Measurements from ENCODE around the gene ZNF366. TPM values are rescaled to one million over a fixed set of nuclear protein-coding genes. Genes with fewer than 3 reads are reported as not detected.
A peak's percentile ranks its signal among the peaks of the same experiment; 100 is the strongest.

The ZNF366 gene
- total and polyA plus RNA-seq, 2 experiments from 2014 or later: 2.5 TPM; not detected in 1

DNA sequence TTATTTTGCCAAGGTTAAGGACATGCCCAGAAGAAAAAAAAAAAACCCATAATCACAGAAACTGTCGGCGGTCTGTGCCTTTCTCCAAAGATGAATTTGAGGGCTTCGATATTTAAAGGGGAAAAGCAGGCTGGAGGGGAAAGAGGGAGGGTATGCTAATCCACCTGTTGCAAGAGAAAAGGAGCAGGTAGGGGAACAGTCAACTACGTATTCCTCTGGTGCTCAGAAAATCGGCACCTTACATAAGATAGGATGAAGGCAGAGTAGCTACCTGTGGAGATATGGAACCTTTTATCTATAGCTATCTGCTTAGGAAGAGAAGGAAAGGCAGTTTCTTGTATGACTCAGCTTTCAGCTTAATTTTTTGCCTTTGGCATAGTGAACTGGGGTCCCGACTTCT, 109.4 kb downstream of the ZNF366 start:
- no peak overlapping the region for H3K4me3 ChIP-seq
- TF ChIP-seq, protein P1, sequence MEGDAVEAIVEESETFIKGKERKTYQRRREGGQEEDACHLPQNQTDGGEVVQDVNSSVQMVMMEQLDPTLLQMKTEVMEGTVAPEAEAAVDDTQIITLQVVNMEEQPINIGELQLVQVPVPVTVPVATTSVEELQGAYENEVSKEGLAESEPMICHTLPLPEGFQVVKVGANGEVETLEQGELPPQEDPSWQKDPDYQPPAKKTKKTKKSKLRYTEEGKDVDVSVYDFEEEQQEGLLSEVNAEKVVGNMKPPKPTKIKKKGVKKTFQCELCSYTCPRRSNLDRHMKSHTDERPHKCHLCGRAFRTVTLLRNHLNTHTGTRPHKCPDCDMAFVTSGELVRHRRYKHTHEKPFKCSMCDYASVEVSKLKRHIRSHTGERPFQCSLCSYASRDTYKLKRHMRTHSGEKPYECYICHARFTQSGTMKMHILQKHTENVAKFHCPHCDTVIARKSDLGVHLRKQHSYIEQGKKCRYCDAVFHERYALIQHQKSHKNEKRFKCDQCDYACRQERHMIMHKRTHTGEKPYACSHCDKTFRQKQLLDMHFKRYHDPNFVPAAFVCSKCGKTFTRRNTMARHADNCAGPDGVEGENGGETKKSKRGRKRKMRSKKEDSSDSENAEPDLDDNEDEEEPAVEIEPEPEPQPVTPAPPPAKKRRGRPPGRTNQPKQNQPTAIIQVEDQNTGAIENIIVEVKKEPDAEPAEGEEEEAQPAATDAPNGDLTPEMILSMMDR (IDR thresholded peaks at IDR 0.05; ENCODE audit: poor library complexity): no peak
- TF ChIP-seq EZH2 (IDR thresholded peaks at IDR 0.05; ENCODE audit: borderline replicate concordance) (no peak), EZH2phosphoT487 (IDR thresholded peaks at IDR 0.05; ENCODE audit: low read depth, severe bottlenecking, unreplicated experiment) (no peak)
- DNase-seq (ENCODE audit: low spot score): no peak
- no peaks in the 10 kb centered on the region for H4K20me1 ChIP-seq (ENCODE audit: insufficient read depth, poor library complexity, severe bottlenecking)
- H3K4me2 ChIP-seq: no peak overlapping the region
- H3K36me3 ChIP-seq (replicated peaks; ENCODE audit: insufficient read depth, low read depth): no peaks in the 10 kb centered on the region
- no peaks in the 10 kb centered on the region for H3K4me1 ChIP-seq (ENCODE audit: insufficient read depth)
- no peaks in the 10 kb centered on the region for H3K27me3 ChIP-seq
- WGBS (ENCODE audit: low lambda C conversion rate, missing lambda C conversion rate): 66% methylated on average over 6 of the region's 6 CpGs
- no peaks in the 10 kb centered on the region for H3K9me3 ChIP-seq (ENCODE audit: low read depth)
- H3K27ac ChIP-seq: no peak overlapping the region
- no peaks in the 10 kb centered on the region for H3K9me2 ChIP-seq (replicated peaks; ENCODE audit: insufficient read depth)
- H3K79me2 ChIP-seq: no peaks in the 10 kb centered on the region
- H2AFZ ChIP-seq: no peak overlapping the region

DNA sequence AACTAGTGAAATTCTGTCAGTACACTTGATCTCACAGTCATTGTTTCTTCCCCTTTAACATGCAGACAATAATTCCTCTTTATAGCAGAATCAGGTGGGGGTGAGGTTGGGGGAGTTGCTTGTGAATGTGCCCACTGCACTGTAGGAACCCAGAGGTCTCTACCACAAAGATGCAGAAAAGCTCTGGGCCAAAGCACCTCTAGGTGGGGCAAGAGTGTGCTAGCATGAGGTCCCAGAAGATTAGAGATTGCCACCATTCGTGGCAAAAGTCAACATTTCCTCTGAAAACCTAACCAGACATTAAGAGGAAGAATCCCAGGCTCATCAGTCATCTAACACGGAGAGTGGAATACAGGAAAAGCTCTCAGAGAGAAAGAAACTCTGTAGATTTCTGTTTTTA, 112.5 kb downstream of the ZNF366 start:
- no peaks in the 10 kb centered on the region for H3K79me2 ChIP-seq
- H3K4me3 ChIP-seq: no peak overlapping the region
- H3K4me1 ChIP-seq (ENCODE audit: insufficient read depth): no peaks in the 10 kb centered on the region
- no peak overlapping the region for H3K4me2 ChIP-seq
- no peak overlapping the region for H3K27ac ChIP-seq
- no peaks in the 10 kb centered on the region for H4K20me1 ChIP-seq (ENCODE audit: insufficient read depth, poor library complexity, severe bottlenecking)
- H3K27me3 ChIP-seq: no peaks in the 10 kb centered on the region
- H3K9me2 ChIP-seq (replicated peaks; ENCODE audit: insufficient read depth): no peaks in the 10 kb centered on the region
- TF ChIP-seq, protein P1 (IDR thresholded peaks at IDR 0.05; ENCODE audit: poor library complexity): peak; percentile 41
- TF ChIP-seq EZH2phosphoT487 (IDR thresholded peaks at IDR 0.05; ENCODE audit: low read depth, severe bottlenecking, unreplicated experiment): no peak
- no peaks in the 10 kb centered on the region for H3K36me3 ChIP-seq (replicated peaks; ENCODE audit: insufficient read depth, low read depth)
- peak; percentile 26 for DNase-seq (ENCODE audit: low spot score)
- H3K9me3 ChIP-seq (ENCODE audit: low read depth): no peaks in the 10 kb centered on the region
- H2AFZ ChIP-seq: no peak overlapping the region
- 27% methylated on average over 2 of the region's 2 CpGs for WGBS (ENCODE audit: low lambda C conversion rate, missing lambda C conversion rate)

DNA sequence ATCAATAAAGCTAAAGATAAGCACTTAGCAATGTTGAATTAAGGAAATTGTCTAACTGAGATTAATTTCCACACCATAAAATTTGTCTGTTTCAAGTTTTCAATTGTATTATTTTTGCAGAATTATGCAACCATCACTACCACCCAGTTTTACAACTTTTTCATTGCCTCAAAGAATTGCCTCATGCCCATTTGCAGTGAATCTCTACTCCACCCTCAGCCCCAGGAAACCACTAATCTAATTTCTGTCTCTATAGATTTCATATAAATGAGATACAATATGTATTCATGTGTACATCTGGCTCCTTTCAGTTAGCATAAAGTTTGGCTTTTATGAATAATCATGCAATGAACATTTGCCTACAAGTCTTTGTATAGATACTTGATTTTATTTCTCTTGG, 114.2 kb downstream of the ZNF366 start:
- Histone ChIP-seq H4K20me1 (ENCODE audit: insufficient read depth, poor library complexity, severe bottlenecking) (no peaks in the 10 kb centered on the region), H3K4me2 (no peak overlapping the region), H3K9me3 (ENCODE audit: low read depth) (no peaks in the 10 kb centered on the region), H3K79me2 (no peaks in the 10 kb centered on the region), H3K27ac (no peak overlapping the region), H3K4me3 (no peak overlapping the region), H3K4me1 (ENCODE audit: insufficient read depth) (no peaks in the 10 kb centered on the region), H2AFZ (no peak overlapping the region), H3K36me3 (replicated peaks; ENCODE audit: insufficient read depth, low read depth) (no peaks in the 10 kb centered on the region), H3K9me2 (replicated peaks; ENCODE audit: insufficient read depth) (no peaks in the 10 kb centered on the region), H3K27me3 (no peaks in the 10 kb centered on the region)
- no peak for DNase-seq (ENCODE audit: low spot score)
- TF ChIP-seq EZH2 (IDR thresholded peaks at IDR 0.05; ENCODE audit: borderline replicate concordance) (no peak), EZH2phosphoT487 (IDR thresholded peaks at IDR 0.05; ENCODE audit: low read depth, severe bottlenecking, unreplicated experiment) (no peak)
- TF ChIP-seq, protein P1 (IDR thresholded peaks at IDR 0.05; ENCODE audit: poor library complexity): no peak

Other genes with a start within 250 kb of the ZNF366 start
- 58.0 and 63.5 TPM in 2 replicates for gene MRPS27, start 187.2 kb downstream of the ZNF366 start, total RNA-seq
- gene MRPS27, start 187.2 kb downstream of the ZNF366 start, polyA plus RNA-seq: 32.2 and 35.6 TPM in 2 replicates
- gene PTCD2, start 187.0 kb downstream of the ZNF366 start, total RNA-seq: 10.5 and 12.0 TPM in 2 replicates
- 5.8 and 6.7 TPM in 2 replicates for gene PTCD2, start 187.0 kb downstream of the ZNF366 start, polyA plus RNA-seq